ENCODE measurements around the gene C6orf47.
A peak's percentile ranks its signal among the peaks of the same experiment; 100 is the strongest.

C6orf47 gene

DNA sequence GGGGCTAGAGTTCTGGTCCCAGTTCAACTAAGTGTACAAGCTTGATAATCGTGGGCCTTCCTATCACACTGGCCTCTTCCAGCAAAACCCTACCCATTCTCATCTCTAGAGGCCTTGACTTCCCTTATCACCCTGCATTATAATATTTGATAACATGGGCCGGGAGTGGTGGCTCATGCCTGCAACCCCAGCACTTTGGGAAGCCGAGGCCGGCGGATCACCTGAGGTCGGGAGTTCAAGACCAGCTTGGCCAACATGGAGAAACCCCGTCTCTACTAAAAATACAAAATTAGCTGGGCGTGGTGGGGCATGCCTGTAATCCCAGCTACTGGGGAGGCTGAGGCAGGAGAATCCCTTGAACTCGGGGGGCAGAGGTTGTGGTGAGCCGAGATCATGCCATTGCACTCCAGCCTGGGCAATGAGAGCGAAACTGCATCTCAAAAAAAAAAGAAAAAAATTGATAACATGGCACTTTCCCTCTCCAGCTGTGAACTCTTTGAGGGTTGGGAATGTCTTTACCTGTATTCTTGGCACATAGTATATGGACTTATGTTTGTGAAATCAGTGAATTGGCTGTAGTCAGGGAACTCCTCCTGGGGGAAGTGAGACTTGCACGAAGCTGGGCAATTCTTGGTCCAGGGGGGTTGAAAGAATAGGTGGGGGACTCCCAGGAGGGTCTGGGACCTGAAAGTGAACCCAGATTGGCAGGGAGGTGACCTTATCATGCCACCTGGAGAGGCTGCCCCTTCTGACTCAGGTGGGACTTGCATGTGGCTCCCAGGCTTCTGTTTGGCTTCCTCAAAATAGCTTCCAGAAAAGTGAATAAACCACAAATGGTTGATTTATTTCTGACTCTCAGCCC lies 915 bp upstream of the C6orf47 start:
- no peak for DNase-seq
- Histone ChIP-seq H3K27me3 (ENCODE audit: insufficient read depth, low read length) (no peaks in the 10 kb centered on the region), H3K4me3 (ENCODE audit: low read depth, low read length) (no peak overlapping the region), H3K9me3 (ENCODE audit: insufficient read depth, low read depth, low read length) (no peaks in the 10 kb centered on the region), H3K4ac (ENCODE audit: low read depth, low read length) (no peak overlapping the region), H3K4me1 (ENCODE audit: control insufficient read depth in 1 of 2, insufficient read depth in 2 of 2, low read length in 2 of 2) (peaks cover 18 to 26% of the 10 kb centered on the region in 2 experiments), H2BK120ac (ENCODE audit: insufficient read depth, low read length, poor library complexity) (no peak overlapping the region), H4K12ac (ENCODE audit: low read depth, low read length) (peak overlapping the region; percentile 23), H2BK12ac (ENCODE audit: low read length) (no peak overlapping the region), H3K79me2 (ENCODE audit: control insufficient read depth, insufficient read depth, low read length, poor library complexity) (peaks cover 30% of the 10 kb centered on the region), H3K27ac (ENCODE audit: low read depth, low read length) (peak overlapping the region; percentile 20), H4K8ac (ENCODE audit: low read depth, low read length) (peak overlapping the region; percentile 63), H3K14ac (ENCODE audit: low read length) (no peak overlapping the region), H2AFZ (ENCODE audit: insufficient read depth, low read length, poor library complexity) (no peak overlapping the region), H2AK5ac (ENCODE audit: low read length) (peak overlapping the region; percentile 35), H3K36me3 (ENCODE audit: control insufficient read depth in 1 of 2, insufficient read depth in 2 of 2, low read length in 2 of 2) (peaks cover 15 to 23% of the 10 kb centered on the region in 2 experiments), H3K23ac (ENCODE audit: low read length) (no peak overlapping the region), H3K9ac (ENCODE audit: low read length) (no peak overlapping the region), H4K91ac (ENCODE audit: low read depth, low read length) (no peak overlapping the region), H3K4me2 (ENCODE audit: low read length) (peak overlapping the region; percentile 84), H3K79me1 (ENCODE audit: low read length) (peaks cover 25% of the 10 kb centered on the region), H2BK5ac (ENCODE audit: low read depth, low read length, poor library complexity) (no peak overlapping the region), H3K18ac (ENCODE audit: low read length) (no peak overlapping the region)
- WGBS (ENCODE audit: extremely low coverage, insufficient coverage, insufficient read length): no CpG with 5 or more reads among the region's 12 CpGs

DNA sequence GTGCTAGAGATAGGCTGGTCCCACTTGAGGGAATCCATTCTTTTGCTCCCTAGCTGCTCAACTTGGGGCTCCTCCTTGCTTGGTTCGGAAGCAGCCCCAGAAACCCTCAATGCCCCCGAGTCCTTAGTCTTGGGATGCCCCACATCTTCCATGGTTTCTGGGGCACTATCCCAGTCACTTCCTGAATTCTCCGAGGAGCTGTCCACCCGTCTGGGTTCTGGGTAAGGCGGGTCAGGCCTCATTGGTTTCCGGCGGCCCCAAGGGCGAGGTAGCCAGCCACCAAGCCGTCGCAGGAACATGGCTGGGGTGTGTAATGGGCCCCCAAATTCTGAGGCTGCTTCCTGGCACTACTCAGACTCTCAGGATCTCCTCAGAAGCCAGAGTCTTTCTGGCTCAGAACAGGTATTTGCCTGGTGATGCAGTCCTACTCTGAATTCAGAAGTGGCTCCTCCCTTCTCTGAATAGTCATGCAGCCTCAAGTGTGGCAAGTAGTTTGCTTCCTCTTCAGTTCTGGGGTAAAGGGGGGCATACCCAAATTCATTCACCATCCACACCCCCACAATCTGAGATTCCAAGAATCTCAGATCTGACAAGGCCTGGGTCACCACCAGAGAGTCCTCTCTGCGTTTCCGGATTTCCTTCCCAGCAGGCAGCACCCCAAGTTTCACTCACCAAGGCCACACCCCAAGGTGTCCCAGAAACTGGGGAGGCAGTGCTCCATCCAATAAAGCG lies 763 bp downstream of the C6orf47 start:
- Histone ChIP-seq H3K14ac (ENCODE audit: low read length) (peak overlapping the region; percentile 90), H3K79me2 (ENCODE audit: control insufficient read depth, insufficient read depth, low read length, poor library complexity) (peaks cover 20% of the 10 kb centered on the region), H3K9me3 (ENCODE audit: insufficient read depth, low read depth, low read length) (no peaks in the 10 kb centered on the region), H3K4me2 (ENCODE audit: low read length) (peak overlapping the region; percentile 84), H2BK12ac (ENCODE audit: low read length) (no peak overlapping the region), H3K27me3 (ENCODE audit: insufficient read depth, low read length) (no peaks in the 10 kb centered on the region), H3K4me1 (ENCODE audit: control insufficient read depth in 1 of 2, insufficient read depth in 2 of 2, low read length in 2 of 2) (peaks cover 18 to 26% of the 10 kb centered on the region in 2 experiments), H3K23ac (ENCODE audit: low read length) (peak overlapping the region; percentile 44), H3K4me3 (ENCODE audit: low read depth, low read length) (peak overlapping the region; percentile 88), H2AFZ (ENCODE audit: insufficient read depth, low read length, poor library complexity) (no peak overlapping the region), H4K12ac (ENCODE audit: low read depth, low read length) (peak overlapping the region; percentile 93), H3K36me3 (ENCODE audit: control insufficient read depth in 1 of 2, insufficient read depth in 2 of 2, low read length in 2 of 2) (peaks cover 18 to 25% of the 10 kb centered on the region in 2 experiments), H3K9ac (ENCODE audit: low read length) (peak overlapping the region; percentile 93), H3K79me1 (ENCODE audit: low read length) (peaks cover 13% of the 10 kb centered on the region), H4K91ac (ENCODE audit: low read depth, low read length) (peak overlapping the region; percentile 74), H3K27ac (ENCODE audit: low read depth, low read length) (peak overlapping the region; percentile 85), H2BK120ac (ENCODE audit: insufficient read depth, low read length, poor library complexity) (peak overlapping the region; percentile 75), H2AK5ac (ENCODE audit: low read length) (peak overlapping the region; percentile 97), H3K18ac (ENCODE audit: low read length) (peak overlapping the region; percentile 79), H3K4ac (ENCODE audit: low read depth, low read length) (peak overlapping the region; percentile 71), H4K8ac (ENCODE audit: low read depth, low read length) (peak overlapping the region; percentile 93), H2BK5ac (ENCODE audit: low read depth, low read length, poor library complexity) (peak overlapping the region; percentile 55)
- no CpG with 5 or more reads among the region's 13 CpGs for WGBS (ENCODE audit: extremely low coverage, insufficient coverage, insufficient read length)
- DNase-seq: peak in 1 of 2 donors; percentile 25

DNA sequence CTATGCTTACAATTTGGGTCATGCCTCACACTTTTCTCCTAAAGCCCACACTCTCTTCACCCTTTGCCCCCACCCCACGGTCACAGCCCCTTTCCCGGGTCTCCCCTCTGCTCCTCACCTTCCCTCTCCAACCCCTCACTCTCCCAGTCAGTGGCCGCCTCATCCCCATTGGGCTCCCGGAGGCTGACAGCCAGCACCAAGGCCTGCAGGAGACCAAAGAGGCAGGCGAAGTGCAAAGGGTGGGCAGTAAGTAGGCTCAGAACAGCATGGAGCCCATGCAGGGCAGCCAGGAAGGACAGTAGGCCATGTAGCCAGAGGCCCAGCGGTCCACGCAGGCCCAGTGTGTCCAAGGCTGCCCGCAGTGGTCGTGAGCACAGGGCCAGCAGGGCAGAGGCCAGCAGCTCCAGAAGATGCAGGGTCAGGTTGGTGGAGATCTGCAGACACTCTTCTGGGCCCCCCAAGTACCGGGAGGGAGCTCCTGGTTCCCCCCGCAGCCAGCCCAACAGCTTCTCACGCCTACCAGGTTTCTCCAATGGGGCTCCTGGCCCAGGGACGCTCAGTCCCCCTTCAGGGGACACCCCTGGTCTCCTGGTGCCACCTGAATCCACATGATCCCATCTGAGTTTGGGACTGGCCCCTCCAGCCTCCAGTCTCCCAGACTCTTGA lies 1.5 kb downstream of the C6orf47 start:
- no peak overlapping the region for H3K9ac ChIP-seq (ENCODE audit: low read length)
- H3K27ac ChIP-seq (ENCODE audit: low read depth, low read length): no peak overlapping the region
- H2AFZ ChIP-seq (ENCODE audit: insufficient read depth, low read length, poor library complexity): no peak overlapping the region
- H3K4me2 ChIP-seq (ENCODE audit: low read length): peak overlapping the region; percentile 84
- H2BK12ac ChIP-seq (ENCODE audit: low read length): no peak overlapping the region
- H4K8ac ChIP-seq (ENCODE audit: low read depth, low read length): no peak overlapping the region
- no peak for DNase-seq
- H3K27me3 ChIP-seq (ENCODE audit: insufficient read depth, low read length): no peaks in the 10 kb centered on the region
- no peaks in the 10 kb centered on the region for H3K9me3 ChIP-seq (ENCODE audit: insufficient read depth, low read depth, low read length)
- H3K36me3 ChIP-seq (ENCODE audit: control insufficient read depth in 1 of 2, insufficient read depth in 2 of 2, low read length in 2 of 2): peaks cover 18 to 25% of the 10 kb centered on the region in 2 experiments
- H4K12ac ChIP-seq (ENCODE audit: low read depth, low read length): no peak overlapping the region
- WGBS (ENCODE audit: extremely low coverage, insufficient coverage, insufficient read length): no CpG with 5 or more reads among the region's 13 CpGs
- H3K4ac ChIP-seq (ENCODE audit: low read depth, low read length): peak overlapping the region; percentile 54
- no peak overlapping the region for H2BK5ac ChIP-seq (ENCODE audit: low read depth, low read length, poor library complexity)
- H4K91ac ChIP-seq (ENCODE audit: low read depth, low read length): no peak overlapping the region
- no peak overlapping the region for H3K14ac ChIP-seq (ENCODE audit: low read length)
- no peak overlapping the region for H2AK5ac ChIP-seq (ENCODE audit: low read length)
- H3K79me2 ChIP-seq (ENCODE audit: control insufficient read depth, insufficient read depth, low read length, poor library complexity): peaks cover 15% of the 10 kb centered on the region
- H2BK120ac ChIP-seq (ENCODE audit: insufficient read depth, low read length, poor library complexity): no peak overlapping the region
- no peak overlapping the region for H3K18ac ChIP-seq (ENCODE audit: low read length)
- peaks cover 15 to 23% of the 10 kb centered on the region in 2 experiments for H3K4me1 ChIP-seq (ENCODE audit: control insufficient read depth in 1 of 2, insufficient read depth in 2 of 2, low read length in 2 of 2)
- no peak overlapping the region for H3K23ac ChIP-seq (ENCODE audit: low read length)
- no peak overlapping the region for H3K4me3 ChIP-seq (ENCODE audit: low read depth, low read length)
- peaks cover 9% of the 10 kb centered on the region for H3K79me1 ChIP-seq (ENCODE audit: low read length)

DNA sequence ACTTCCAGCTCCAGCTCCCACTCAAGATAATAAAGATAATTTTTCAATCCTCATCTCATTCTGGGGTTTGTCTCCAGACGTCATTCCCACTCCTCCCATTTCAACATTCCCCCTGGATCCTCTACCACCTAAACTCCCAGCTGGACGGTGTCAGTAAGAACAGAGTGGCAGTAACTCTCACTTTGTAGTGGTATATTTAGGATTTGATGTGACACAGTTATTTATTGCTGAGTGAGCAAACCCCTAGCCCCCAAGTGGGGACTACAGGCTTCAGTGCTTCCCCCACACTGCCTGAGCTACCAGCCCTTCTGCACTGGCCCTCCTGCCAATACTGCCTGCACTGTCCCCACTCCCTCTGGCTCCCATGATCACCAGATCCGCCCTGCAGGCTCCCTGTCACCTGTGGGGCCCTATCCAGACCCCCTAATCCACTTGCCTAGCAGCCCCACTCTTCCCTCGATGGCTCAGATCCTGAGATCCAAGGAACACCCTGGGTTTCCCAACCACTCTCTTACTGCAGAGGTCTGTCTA lies 2.4 kb downstream of the C6orf47 start:
- Histone ChIP-seq H3K27me3 (ENCODE audit: insufficient read depth, low read length) (no peaks in the 10 kb centered on the region), H3K79me2 (ENCODE audit: control insufficient read depth, insufficient read depth, low read length, poor library complexity) (peaks cover 14% of the 10 kb centered on the region), H4K12ac (ENCODE audit: low read depth, low read length) (no peak overlapping the region), H3K4me3 (ENCODE audit: low read depth, low read length) (no peak overlapping the region), H2AK5ac (ENCODE audit: low read length) (no peak overlapping the region), H2BK120ac (ENCODE audit: insufficient read depth, low read length, poor library complexity) (no peak overlapping the region), H2BK12ac (ENCODE audit: low read length) (no peak overlapping the region), H3K23ac (ENCODE audit: low read length) (no peak overlapping the region), H3K4ac (ENCODE audit: low read depth, low read length) (no peak overlapping the region), H2AFZ (ENCODE audit: insufficient read depth, low read length, poor library complexity) (no peak overlapping the region), H3K14ac (ENCODE audit: low read length) (no peak overlapping the region), H3K79me1 (ENCODE audit: low read length) (peaks cover 9% of the 10 kb centered on the region), H3K18ac (ENCODE audit: low read length) (no peak overlapping the region), H4K91ac (ENCODE audit: low read depth, low read length) (no peak overlapping the region), H3K36me3 (ENCODE audit: control insufficient read depth in 1 of 2, insufficient read depth in 2 of 2, low read length in 2 of 2) (peaks cover 15 to 21% of the 10 kb centered on the region in 2 experiments), H2BK5ac (ENCODE audit: low read depth, low read length, poor library complexity) (no peak overlapping the region), H3K4me2 (ENCODE audit: low read length) (no peak overlapping the region), H3K27ac (ENCODE audit: low read depth, low read length) (no peak overlapping the region), H3K4me1 (ENCODE audit: control insufficient read depth in 1 of 2, insufficient read depth in 2 of 2, low read length in 2 of 2) (peaks cover 11 to 19% of the 10 kb centered on the region in 2 experiments), H3K9me3 (ENCODE audit: insufficient read depth, low read depth, low read length) (no peaks in the 10 kb centered on the region), H4K8ac (ENCODE audit: low read depth, low read length) (no peak overlapping the region), H3K9ac (ENCODE audit: low read length) (no peak overlapping the region)
- whole genome bisulfite sequencing (ENCODE audit: extremely low coverage, insufficient coverage, insufficient read length): no CpG with 5 or more reads among the region's 4 CpGs
- no peak for DNase-seq
